K562 (cell line): ENCODE data around the gene TAGLN3. TPM values are rescaled to one million over a fixed set of nuclear protein-coding genes. Genes with fewer than 3 reads are reported as not detected.

Experiments
- ATAC-seq: fragments of 200-7000 bp; cut with Tn5 transposase; 3 replicates; pipeline ENCODE4 v1.9.1; 2020; ENCODE audit warnings: moderate library complexity
- BruUV-seq: library from RNA; stranded (reverse); fragments of 400-500 nt; replicated peaks from 2 replicates; lab custom pipeline; 2021; lab: Mats Ljungman, UMichigan
- CTCF ChIA-PET: fragments of 300-600 bp; formaldehyde crosslinking; extraction: SDS; loops from one replicate; lab custom pipeline; 2021; ENCODE audit warnings: low intra/inter-chr PET ratio; lab: Yijun Ruan, JAX
- POLR2A ChIA-PET: fragments of 300-600, 350-650 bp; sonication (Branson Sonifier 250); formaldehyde crosslinking; extraction: SDS; loops from one replicate; lab custom pipeline; 2021; ENCODE audit warnings: antibody characterized with exemption, inconsistent platforms; lab: Yijun Ruan, JAX
- DNase-seq, 4 experiments: peaks; one replicate each; pipeline versions ENCODE4 v3.0.0 to v3.0.0-alpha.2; 2011 to 2018; ENCODE audit warnings: low spot score in 3 of 4, mixed read lengths in 3 of 4; ENCODE audit errors: extremely low read depth in 1 of 4
- FAIRE-seq: peaks from 2 replicates; lab custom pipeline; 2011; peaks lifted over from hg19 to GRCh38; lab: Jason Lieb, UNC
- H2AFZ ChIP-seq: 2 replicates; pipeline ENCODE4 v1.6.0; 2011; ENCODE audit warnings: low read depth, low read length, control low read depth, inconsistent platforms
- H3K27ac ChIP-seq: fragments of 200-600 bp; 3 replicates; pipeline ENCODE4 v1.8.0; 2011; ENCODE audit warnings: low read depth, mild to moderate bottlenecking, control low read depth, inconsistent platforms, low read length, moderate library complexity, mixed read lengths; ENCODE audit errors: extremely low read depth
- H3K27me3 ChIP-seq, 2 experiments: fragments of 300-600 bp in 1 of 2; 2 replicates in 1 of 2; 3 replicates in 1 of 2; pipeline versions ENCODE4 v1.6.0 to v1.8.0; 2011; ENCODE audit warnings: inconsistent platforms in 2 of 2, low read length in 2 of 2, mild to moderate bottlenecking in 1 of 2, mixed read lengths in 1 of 2, moderate library complexity in 1 of 2; ENCODE audit not compliant: control insufficient read depth in 2 of 2, insufficient read depth in 2 of 2
- H3K36me3 ChIP-seq: fragments of 300-600 bp; 3 replicates; pipeline ENCODE4 v1.8.0; 2011; ENCODE audit warnings: mild to moderate bottlenecking, low read length, inconsistent platforms; ENCODE audit not compliant: control insufficient read depth, insufficient read depth
- H3K4me1 ChIP-seq, 2 experiments: fragments of 200-600 bp in 1 of 2; replicated peaks in 1 of 2; 2 replicates in 1 of 2; 3 replicates in 1 of 2; pipeline versions ENCODE4 v1.5.1 to v1.8.0; 2011; ENCODE audit warnings: inconsistent platforms in 2 of 2, low read length in 2 of 2, mild to moderate bottlenecking in 1 of 2, mixed read lengths in 1 of 2, moderate library complexity in 1 of 2; ENCODE audit not compliant: control insufficient read depth in 2 of 2, insufficient read depth in 2 of 2
- H3K4me2 ChIP-seq: 2 replicates; pipeline ENCODE4 v1.6.1; 2011; ENCODE audit warnings: low read length, control low read depth, inconsistent platforms, mixed read lengths; ENCODE audit not compliant: insufficient read depth
- H3K4me3 ChIP-seq: fragments of 200-600 bp; sonication (generic), shearing (Covaris generic); 2 replicates; pipeline ENCODE4 v1.5.1; 2016; ENCODE audit warnings: control low read depth, inconsistent platforms
- H3K79me2 ChIP-seq: fragments of 200-600 bp; 3 replicates; pipeline ENCODE4 v1.8.0; 2011; ENCODE audit warnings: low read length, inconsistent platforms; ENCODE audit not compliant: control insufficient read depth, insufficient read depth
- H3K9ac ChIP-seq, 2 experiments: 2 replicates each; pipeline versions ENCODE4 v1.6.0 to v1.6.1; 2011; ENCODE audit warnings: low read depth in 2 of 2, low read length in 2 of 2, control low read depth in 1 of 2, inconsistent platforms in 1 of 2, mild to moderate bottlenecking in 1 of 2, mixed read lengths in 1 of 2; ENCODE audit not compliant: insufficient read depth in 1 of 2
- H3K9me1 ChIP-seq: one replicate; pipeline ENCODE4 v1.6.0; 2011; ENCODE audit warnings: inconsistent platforms, mild to moderate bottlenecking, low read length, moderate library complexity; ENCODE audit not compliant: control insufficient read depth, insufficient read depth
- H3K9me3 ChIP-seq: replicated peaks from 2 replicates; pipeline ENCODE4 v1.5.1; 2011; ENCODE audit warnings: low read depth, low read length, inconsistent platforms; ENCODE audit not compliant: control insufficient read depth, insufficient read depth
- H4K20me1 ChIP-seq: replicated peaks from 2 replicates; pipeline ENCODE4 v1.6.1; 2011; ENCODE audit warnings: low read length, inconsistent platforms, mixed read lengths; ENCODE audit not compliant: control insufficient read depth, insufficient read depth
- ARID2 ChIP-seq: fragments of 450-650 bp; IDR thresholded peaks from 2 replicates; pipeline ENCODE4 v1.6.1; 2017; ENCODE audit warnings: antibody characterized with exemption, mild to moderate bottlenecking
- ARID3B ChIP-seq: fragments of 250-450 bp; sonication (Bioruptor Pico); IDR thresholded peaks from 2 replicates; pipeline ENCODE4 v1.4.0; 2020; ENCODE audit warnings: borderline replicate concordance
- ATF7 ChIP-seq: fragments of 450-650 bp; IDR thresholded peaks from 2 replicates; pipeline ENCODE4 v1.7.1; 2014; ENCODE audit warnings: mild to moderate bottlenecking, moderate library complexity
- EP400 ChIP-seq: fragments of 450-650 bp; IDR thresholded peaks from 2 replicates; pipeline ENCODE4 v1.6.1; 2017; ENCODE audit warnings: antibody characterized with exemption, mild to moderate bottlenecking, moderate library complexity
- ESRRA ChIP-seq: fragments of 450-650 bp; IDR thresholded peaks from 2 replicates; pipeline ENCODE4 v1.6.1; 2014; ENCODE audit warnings: low read depth, mild to moderate bottlenecking, moderate library complexity, borderline replicate concordance
- HNRNPLL ChIP-seq: fragments of 200-400 bp; formaldehyde crosslinking; IDR thresholded peaks from 2 replicates; pipeline ENCODE4 v1.6.1; 2017; ENCODE audit warnings: low read length, low read depth, mild to moderate bottlenecking; ENCODE audit not compliant: poor library complexity, severe bottlenecking
- KAT8 ChIP-seq: fragments of 450-650 bp; IDR thresholded peaks from 2 replicates; pipeline ENCODE4 v1.6.1; 2016; ENCODE audit warnings: low read depth, mild to moderate bottlenecking
- KLF10 ChIP-seq: fragments of 250-450 bp; sonication (Bioruptor Pico); IDR thresholded peaks from 2 replicates; pipeline ENCODE4 v1.6.1; 2021; ENCODE audit warnings: matching md5 sums
- POLR2A ChIP-seq: fragments of 450-650 bp; conservative IDR thresholded peaks from 2 replicates; pipeline ENCODE4 v1.6.1; 2016
- RUNX1 ChIP-seq: sonication (generic); IDR thresholded peaks from 2 replicates; pipeline ENCODE4 v1.6.1; 2016; ENCODE audit warnings: antibody characterized with exemption, low read depth
- SNIP1 ChIP-seq: fragments of 450-650 bp; IDR thresholded peaks from 2 replicates; pipeline ENCODE4 v1.7.1; 2017; ENCODE audit warnings: low read depth, mild to moderate bottlenecking
- ZNF354B ChIP-seq: fragments of 250-450 bp; sonication (Bioruptor Pico); IDR thresholded peaks from 2 replicates; pipeline ENCODE4 v1.4.0; 2020
- ZNF655 ChIP-seq: fragments of 250-450 bp; sonication (Bioruptor Pico); IDR thresholded peaks from 2 replicates; pipeline ENCODE4 v1.5.0; 2021
- WGBS: fragments of 100-300 bp; shearing (Covaris generic); methylation state at CpG from one replicate; pipeline ENCODE4 v1.1.6; 2016; ENCODE audit warnings: low coverage, mixed read lengths; ENCODE audit not compliant: insufficient coverage; ENCODE audit errors: missing lambda C conversion rate; 5-methylcytosine and 5-hydroxymethylcytosine counted together
- in situ Hi-C: fragments of 300-500 bp; cut with MboI; formaldehyde crosslinking; loops from 4 replicates; pipeline ENCODE4 v1.15.0; 2018; ENCODE audit warnings: inconsistent platforms, mixed read lengths
- intact Hi-C: fragments of 100-400 bp; cut with micrococcal nuclease; formaldehyde crosslinking; loops from 2 replicates; pipeline ENCODE4 v1.14.2; 2022
- polyA plus RNA-seq, 8 experiments: library from polyadenylated mRNA; depleted of rRNA in 4 of 8; stranded (reverse) in 5 of 8; unstranded in 3 of 8; fragments of >200 nt; fragmentation: Nextera tagmentation in 2 of 8; fragmentation: Illumina TruSeq in 1 of 8; extraction: Ambion mirVana in 2 of 8; extraction: Trizol in 1 of 8; gene quantifications; 2 replicates each; pipeline versions ENCODE4 v1.2.1 to v1.2.3, GENCODE V29; 2011 to 2014; ENCODE audit warnings: inconsistent platforms in 1 of 8, missing spikeins in 1 of 8
- total RNA-seq, 7 experiments: library from RNA; depleted of rRNA in 6 of 7; stranded (reverse); fragments of >200 nt in 6 of 7; fragmentation: Illumina TruSeq in 2 of 7; extraction: Trizol in 2 of 7; gene quantifications; 2 replicates each; pipeline versions ENCODE4 v1.2.1 to v1.2.3, GENCODE V29; 2011 to 2021; ENCODE audit warnings: low replicate concordance in 1 of 7

TAGLN3 gene
- total and polyA plus RNA-seq, 9 of the 15 experiments (the other 6 are each of a cell fraction or from before 2014, with no cell fraction given), result 0.06 TPM; not detected in 7

DNA sequence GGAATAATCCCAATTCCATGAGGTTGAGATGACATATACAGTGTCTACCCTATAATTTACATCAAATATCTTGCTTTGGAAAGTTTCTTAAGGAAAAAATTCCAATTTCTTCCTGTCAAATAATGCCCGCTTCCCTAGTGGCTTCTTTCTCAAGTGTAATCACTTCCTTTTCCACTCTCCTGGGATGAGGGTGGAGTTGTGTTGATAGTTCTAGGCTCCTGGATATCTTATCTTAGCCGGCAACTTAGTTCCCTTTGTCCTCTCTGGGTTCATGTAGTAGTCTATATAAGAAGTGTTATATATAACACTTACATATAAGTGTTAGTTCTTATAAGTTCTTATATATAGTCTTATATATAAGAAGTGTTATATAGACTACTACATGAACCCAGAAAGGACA lies 10.9 kb downstream of the TAGLN3 start:
- Histone ChIP-seq H3K27me3 (no peaks in the 10 kb centered on the region), H3K36me3 (no peaks in the 10 kb centered on the region), H3K4me2 (no peak overlapping the region), H3K9me3 (no peaks in the 10 kb centered on the region), H3K9me1 (no peaks in the 10 kb centered on the region), H2AFZ (no peak overlapping the region), H3K79me2 (no peaks in the 10 kb centered on the region), H3K4me3 (no peak overlapping the region), H3K4me1 (no peaks in the 10 kb centered on the region), H4K20me1 (no peaks in the 10 kb centered on the region), H3K9ac (no peak overlapping the region), H3K27ac (no peak overlapping the region)
- intact Hi-C loops, result loop anchor here (10.0 kb wide), 1 partner anchor 115 kb away; no protein-coding TSS in a partner anchor
- 3% methylated on average over 2 of the region's 2 CpGs for WGBS
- FAIRE-seq (no peak), ATAC-seq (no peak), DNase-seq (no peak)
- ChIA-PET CTCF (no interaction called here), POLR2A (interaction anchor here (0.6 kb wide), 1 partner anchor 390 kb away, joined by 4 read pairs; no protein-coding TSS in a partner anchor)
- in situ Hi-C loops, result no loop called here
- BruUV-seq, result no TSS peak
- TF ChIP-seq ARID2 (no peak), POLR2A (no peak), ZNF655 (no peak), KLF10 (CRISPR knock-in tag) (no peak), KAT8 (no peak), ARID3B (no peak), ZNF354B (CRISPR knock-in tag) (no peak), ESRRA (no peak), SNIP1 (no peak), EP400 (no peak), ATF7 (no peak), HNRNPLL (no peak), RUNX1 (no peak)
